ENCODE data around the gene EML2. TPM values are rescaled to one million over a fixed set of nuclear protein-coding genes. Genes with fewer than 3 reads are reported as not detected.

The EML2 gene
- total and polyA plus RNA-seq, 2 of the 8 experiments (the other 6 are each of a cell fraction or from before 2014, with no cell fraction given): 28.8 to 29.4 TPM

DNA sequence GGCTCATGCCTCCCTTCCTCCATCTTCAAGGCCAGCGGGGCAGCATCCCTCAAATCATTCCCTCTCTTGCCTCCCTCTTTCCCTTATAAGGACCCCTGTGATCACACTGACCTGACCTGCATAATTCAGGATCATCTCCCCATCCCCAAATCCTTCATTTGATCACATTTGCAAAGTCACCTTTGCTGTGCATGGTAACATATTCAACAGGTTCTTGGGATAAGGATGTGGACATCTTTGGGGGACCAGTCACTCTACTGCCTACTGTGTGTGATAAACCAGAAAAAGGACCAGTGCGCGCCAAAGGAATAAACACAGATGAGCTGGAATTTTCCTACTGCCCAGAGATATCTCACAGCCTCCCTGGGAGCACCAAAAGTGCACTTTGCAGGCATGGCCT lies 62.5 kb downstream of the EML2 start (continued):
- TF ChIP-seq, protein P1, sequence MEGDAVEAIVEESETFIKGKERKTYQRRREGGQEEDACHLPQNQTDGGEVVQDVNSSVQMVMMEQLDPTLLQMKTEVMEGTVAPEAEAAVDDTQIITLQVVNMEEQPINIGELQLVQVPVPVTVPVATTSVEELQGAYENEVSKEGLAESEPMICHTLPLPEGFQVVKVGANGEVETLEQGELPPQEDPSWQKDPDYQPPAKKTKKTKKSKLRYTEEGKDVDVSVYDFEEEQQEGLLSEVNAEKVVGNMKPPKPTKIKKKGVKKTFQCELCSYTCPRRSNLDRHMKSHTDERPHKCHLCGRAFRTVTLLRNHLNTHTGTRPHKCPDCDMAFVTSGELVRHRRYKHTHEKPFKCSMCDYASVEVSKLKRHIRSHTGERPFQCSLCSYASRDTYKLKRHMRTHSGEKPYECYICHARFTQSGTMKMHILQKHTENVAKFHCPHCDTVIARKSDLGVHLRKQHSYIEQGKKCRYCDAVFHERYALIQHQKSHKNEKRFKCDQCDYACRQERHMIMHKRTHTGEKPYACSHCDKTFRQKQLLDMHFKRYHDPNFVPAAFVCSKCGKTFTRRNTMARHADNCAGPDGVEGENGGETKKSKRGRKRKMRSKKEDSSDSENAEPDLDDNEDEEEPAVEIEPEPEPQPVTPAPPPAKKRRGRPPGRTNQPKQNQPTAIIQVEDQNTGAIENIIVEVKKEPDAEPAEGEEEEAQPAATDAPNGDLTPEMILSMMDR (IDR thresholded peaks at IDR 0.05; ENCODE audit: control extremely low read depth in 1 of 3, insufficient read depth in 1 of 3, low read depth in 1 of 3, low read length in 3 of 3): no peak
- TF ChIP-seq KDM5A (IDR thresholded peaks at IDR 0.05; ENCODE audit: low read length): no peak

Measured in H1 (cell line).